ENCODE measurements around the gene MAG.

MAG gene

GRCh38 chr19:35273686-35274259, 18.2 kb upstream of the MAG start:
- no peak overlapping the region for H3K27ac ChIP-seq (ENCODE audit: low read length)
- H3K36me3 ChIP-seq (ENCODE audit: control insufficient read depth, insufficient read depth, low read length) = peaks cover 41% of the 10 kb centered on the region
- WGBS (ENCODE audit: insufficient coverage, insufficient read length) = no CpG with 5 or more reads among the region's 14 CpGs
- no peak for DNase-seq (ENCODE audit: low read depth, low spot score)
- peaks cover 1% of the 10 kb centered on the region; the same call in 1 of the 2 replicates for H3K4me1 ChIP-seq (ENCODE audit: control insufficient read depth, insufficient read depth, low read length)
- no peaks in the 10 kb centered on the region for H3K27me3 ChIP-seq (ENCODE audit: control insufficient read depth, insufficient read depth, low read length)
- H3K9me3 ChIP-seq (ENCODE audit: control insufficient read depth, insufficient read depth, low read length) = no peaks in the 10 kb centered on the region
- no peak overlapping the region for H3K4me3 ChIP-seq (ENCODE audit: low read length)

DNA sequence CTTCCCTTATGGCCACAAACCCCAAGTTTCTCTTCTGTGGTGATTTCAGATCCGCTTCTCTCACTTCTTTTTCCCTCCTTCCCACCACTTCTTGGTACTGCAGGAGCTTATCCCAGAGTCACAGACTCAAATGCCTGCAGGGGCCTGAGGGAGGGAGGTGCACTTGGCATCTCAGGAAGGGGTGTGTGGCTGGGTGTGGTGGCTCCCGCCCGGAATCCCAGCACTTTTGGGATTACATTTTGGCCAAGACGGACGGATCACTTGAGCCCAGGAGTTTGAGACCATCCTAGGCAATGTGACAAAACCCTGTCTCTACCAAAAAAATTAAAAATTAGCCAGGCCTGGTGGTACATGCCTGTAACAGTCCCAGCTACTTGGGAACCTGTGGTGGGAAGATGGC, 17.6 kb upstream of the MAG start:
- no peak for DNase-seq (ENCODE audit: low read depth, low spot score)
- no peaks in the 10 kb centered on the region for H3K9me3 ChIP-seq (ENCODE audit: control insufficient read depth, insufficient read depth, low read length)
- peaks cover 41% of the 10 kb centered on the region for H3K36me3 ChIP-seq (ENCODE audit: control insufficient read depth, insufficient read depth, low read length)
- no peak overlapping the region for H3K27ac ChIP-seq (ENCODE audit: low read length)
- WGBS (ENCODE audit: insufficient coverage, insufficient read length) = no CpG with 5 or more reads among the region's 5 CpGs
- H3K27me3 ChIP-seq (ENCODE audit: control insufficient read depth, insufficient read depth, low read length) = no peaks in the 10 kb centered on the region
- peaks cover 1% of the 10 kb centered on the region; the same call in 1 of the 2 replicates for H3K4me1 ChIP-seq (ENCODE audit: control insufficient read depth, insufficient read depth, low read length)
- H3K4me3 ChIP-seq (ENCODE audit: low read length) = no peak overlapping the region

DNA sequence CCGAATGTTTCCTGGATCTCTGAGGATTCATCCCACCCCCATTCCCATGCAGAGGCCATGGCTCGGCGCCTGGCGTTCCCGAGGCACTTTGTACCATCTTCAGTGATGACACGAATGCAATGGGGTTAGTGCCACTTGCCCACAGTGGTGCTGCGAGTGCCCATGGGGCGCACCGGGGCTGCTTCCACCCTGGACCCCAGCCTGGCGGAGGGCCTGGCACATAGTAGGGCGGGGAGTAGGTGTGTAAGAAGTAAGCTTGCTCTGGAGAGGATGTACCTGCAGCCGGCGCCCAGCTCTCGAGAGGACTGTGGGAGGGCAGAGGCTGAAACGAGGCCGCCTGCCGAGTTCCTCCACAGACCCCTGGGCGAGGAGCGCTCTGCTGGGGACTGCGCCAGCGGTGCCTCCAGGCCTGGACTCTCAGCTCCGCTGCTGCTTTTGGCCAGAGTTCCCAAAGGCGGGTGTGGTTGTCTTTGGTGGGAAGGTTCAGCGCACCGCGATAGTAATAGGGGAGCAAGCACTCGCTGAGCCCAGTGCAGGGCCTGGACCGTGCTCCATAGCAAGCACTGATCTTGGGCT, 15.2 kb upstream of the MAG start:
- H3K27ac ChIP-seq (ENCODE audit: low read length) = no peak overlapping the region
- H3K36me3 ChIP-seq (ENCODE audit: control insufficient read depth, insufficient read depth, low read length) = peaks cover 26% of the 10 kb centered on the region
- no peak overlapping the region for H3K4me3 ChIP-seq (ENCODE audit: low read length)
- no peak for DNase-seq (ENCODE audit: low read depth, low spot score)
- no CpG with 5 or more reads among the region's 28 CpGs for WGBS (ENCODE audit: insufficient coverage, insufficient read length)
- H3K27me3 ChIP-seq (ENCODE audit: control insufficient read depth, insufficient read depth, low read length) = no peaks in the 10 kb centered on the region
- H3K9me3 ChIP-seq (ENCODE audit: control insufficient read depth, insufficient read depth, low read length) = no peaks in the 10 kb centered on the region
- no peaks in the 10 kb centered on the region; the same call in 1 of the 2 replicates for H3K4me1 ChIP-seq (ENCODE audit: control insufficient read depth, insufficient read depth, low read length)

GRCh38 chr19:35278578-35279284, 13.2 kb upstream of the MAG start:
- Histone ChIP-seq H3K36me3 (ENCODE audit: control insufficient read depth, insufficient read depth, low read length) (peaks cover 16% of the 10 kb centered on the region), H3K9me3 (ENCODE audit: control insufficient read depth, insufficient read depth, low read length) (no peaks in the 10 kb centered on the region), H3K27me3 (ENCODE audit: control insufficient read depth, insufficient read depth, low read length) (no peaks in the 10 kb centered on the region), H3K27ac (ENCODE audit: low read length) (no peak overlapping the region), H3K4me1 (ENCODE audit: control insufficient read depth, insufficient read depth, low read length) (no peaks in the 10 kb centered on the region; the same call in 1 of the 2 replicates), H3K4me3 (ENCODE audit: low read length) (no peak overlapping the region)
- no peak for DNase-seq (ENCODE audit: low read depth, low spot score)
- no CpG with 5 or more reads among the region's 45 CpGs for WGBS (ENCODE audit: insufficient coverage, insufficient read length)

DNA sequence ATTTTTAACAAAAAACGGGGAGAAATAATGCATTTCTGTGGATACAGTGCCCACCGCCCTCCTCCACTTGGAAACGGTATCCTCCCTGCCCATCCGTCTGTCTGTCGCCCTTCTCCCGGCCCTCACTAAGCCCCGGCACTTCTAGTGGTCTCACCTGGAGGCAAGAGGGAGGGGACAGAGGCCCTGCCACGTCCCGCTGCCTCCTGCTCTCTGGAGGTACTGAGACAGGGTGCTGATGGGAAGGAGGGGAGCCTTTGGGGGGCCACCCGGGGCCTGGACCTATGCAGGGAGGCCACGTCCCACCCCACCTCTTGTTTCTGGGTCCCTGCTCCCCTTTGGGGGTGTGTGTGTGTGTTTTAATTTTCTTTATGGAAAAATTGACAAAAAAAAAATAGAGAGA, 12.6 kb upstream of the MAG start:
- Histone ChIP-seq H3K4me3 (ENCODE audit: low read length) (no peak overlapping the region), H3K9me3 (ENCODE audit: control insufficient read depth, insufficient read depth, low read length) (no peaks in the 10 kb centered on the region), H3K36me3 (ENCODE audit: control insufficient read depth, insufficient read depth, low read length) (peaks cover 14% of the 10 kb centered on the region), H3K27ac (ENCODE audit: low read length) (no peak overlapping the region), H3K4me1 (ENCODE audit: control insufficient read depth, insufficient read depth, low read length) (no peaks in the 10 kb centered on the region; the same call in 1 of the 2 replicates), H3K27me3 (ENCODE audit: control insufficient read depth, insufficient read depth, low read length) (no peaks in the 10 kb centered on the region)
- WGBS (ENCODE audit: insufficient coverage, insufficient read length) = no CpG with 5 or more reads among the region's 11 CpGs
- no peak for DNase-seq (ENCODE audit: low read depth, low spot score)

DNA sequence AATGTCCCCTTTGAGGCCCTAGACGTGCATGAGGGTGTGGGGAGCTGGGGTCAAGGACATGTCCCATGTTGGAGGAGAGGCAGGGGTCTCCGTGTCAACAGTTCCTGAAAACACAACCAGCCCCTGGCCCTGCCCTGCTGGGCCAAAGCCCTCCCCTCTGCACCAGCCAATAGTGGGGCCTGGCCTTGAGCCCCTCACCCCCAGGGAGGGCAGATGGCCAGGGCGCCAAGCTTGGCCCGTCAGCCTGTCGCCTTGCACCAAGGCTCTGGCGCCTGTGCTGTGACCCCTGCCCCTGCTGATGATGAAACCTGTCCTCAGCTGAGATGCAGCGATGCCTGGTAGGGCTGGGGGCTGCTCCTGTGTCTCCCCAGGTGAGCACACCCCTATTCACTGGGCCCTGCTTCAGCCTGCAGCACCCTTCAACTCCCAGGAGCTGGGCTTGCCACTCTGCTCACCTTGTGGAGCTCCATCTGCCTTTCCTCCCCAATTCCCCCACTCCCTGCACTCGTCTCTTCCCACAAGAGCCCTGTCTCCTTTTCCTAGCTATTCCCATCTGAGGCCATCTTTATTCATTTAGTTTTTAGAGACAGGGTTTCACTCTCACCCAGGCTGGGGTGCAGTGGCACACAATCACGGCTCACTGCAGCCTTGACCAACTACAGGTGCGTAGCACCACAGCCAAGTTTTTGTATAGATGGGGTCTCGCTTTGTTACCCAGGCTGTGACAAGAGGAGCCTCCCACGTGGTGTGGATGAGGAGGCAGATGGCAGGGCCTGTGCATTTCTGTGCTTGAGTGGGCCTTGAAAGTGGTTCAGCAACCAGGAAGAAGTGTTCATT, 11.8 kb upstream of the MAG start:
- Histone ChIP-seq H3K27ac (ENCODE audit: low read length) (no peak overlapping the region), H3K4me3 (ENCODE audit: low read length) (no peak overlapping the region), H3K27me3 (ENCODE audit: control insufficient read depth, insufficient read depth, low read length) (no peaks in the 10 kb centered on the region), H3K36me3 (ENCODE audit: control insufficient read depth, insufficient read depth, low read length) (peaks cover 14% of the 10 kb centered on the region), H3K4me1 (ENCODE audit: control insufficient read depth, insufficient read depth, low read length) (peaks cover 5% of the 10 kb centered on the region; the same call in 1 of the 2 replicates), H3K9me3 (ENCODE audit: control insufficient read depth, insufficient read depth, low read length) (no peaks in the 10 kb centered on the region)
- WGBS (ENCODE audit: insufficient coverage, insufficient read length) = no CpG with 5 or more reads among the region's 12 CpGs
- DNase-seq (ENCODE audit: low read depth, low spot score) = no peak

GRCh38 chr19:35281303-35281702, 10.7 kb upstream of the MAG start:
- Histone ChIP-seq H3K27ac (ENCODE audit: low read length) (no peak overlapping the region), H3K4me1 (ENCODE audit: control insufficient read depth, insufficient read depth, low read length) (peaks cover 5% of the 10 kb centered on the region; the same call in 1 of the 2 replicates), H3K27me3 (ENCODE audit: control insufficient read depth, insufficient read depth, low read length) (no peaks in the 10 kb centered on the region), H3K36me3 (ENCODE audit: control insufficient read depth, insufficient read depth, low read length) (peaks cover 13% of the 10 kb centered on the region), H3K9me3 (ENCODE audit: control insufficient read depth, insufficient read depth, low read length) (no peaks in the 10 kb centered on the region), H3K4me3 (ENCODE audit: low read length) (no peak overlapping the region)
- DNase-seq (ENCODE audit: low read depth, low spot score) = no peak
- no CpG with 5 or more reads among the region's 4 CpGs for WGBS (ENCODE audit: insufficient coverage, insufficient read length)

DNA sequence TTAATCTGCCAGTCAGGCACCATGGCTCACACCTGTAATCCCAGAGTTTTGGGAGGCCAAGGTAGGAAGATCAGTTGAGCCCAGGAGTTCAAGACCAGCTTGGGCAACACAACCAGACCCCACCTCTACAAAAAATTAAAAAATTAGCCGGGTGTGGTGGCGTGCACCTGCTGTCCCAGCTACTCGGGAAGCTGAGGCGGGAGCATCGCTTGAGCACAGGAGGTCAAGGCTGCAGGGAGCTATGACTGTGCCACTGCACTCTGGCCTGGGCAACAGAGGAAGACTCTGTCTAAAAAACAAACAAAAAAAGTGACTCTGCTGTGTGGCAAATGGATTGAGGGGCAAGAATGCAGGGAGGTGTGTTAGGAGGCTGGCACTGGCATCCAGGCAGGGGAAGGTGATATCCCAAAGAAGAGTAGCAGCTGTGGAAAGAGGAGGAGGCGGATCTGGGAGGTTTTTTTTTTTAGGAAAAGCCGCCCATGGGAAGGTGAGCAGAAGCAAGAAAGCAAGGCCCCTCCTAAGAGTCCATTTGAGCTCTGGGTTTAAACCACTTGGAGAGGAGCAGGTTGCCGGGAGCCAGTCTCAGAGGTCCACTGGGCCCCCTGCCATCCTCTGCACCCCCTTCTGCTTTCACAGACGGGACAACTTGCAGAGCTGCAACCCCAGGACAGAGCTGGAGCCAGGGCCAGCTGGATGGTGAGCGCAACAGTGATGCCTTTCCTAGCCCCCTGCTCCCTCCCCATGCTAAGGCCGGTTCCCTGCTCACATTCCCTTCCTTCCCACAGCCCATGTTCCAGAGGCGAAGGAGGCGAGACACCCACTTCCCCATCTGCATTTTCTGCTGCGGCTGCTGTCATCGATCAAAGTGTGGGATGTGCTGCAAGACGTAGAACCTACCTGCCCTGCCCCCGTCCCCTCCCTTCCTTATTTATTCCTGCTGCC, 7.5 kb upstream of the MAG start:
- no peak for DNase-seq (ENCODE audit: low read depth, low spot score)
- H3K36me3 ChIP-seq (ENCODE audit: control insufficient read depth, insufficient read depth, low read length) = no peaks in the 10 kb centered on the region
- H3K4me3 ChIP-seq (ENCODE audit: low read length) = no peak overlapping the region
- no peaks in the 10 kb centered on the region for H3K9me3 ChIP-seq (ENCODE audit: control insufficient read depth, insufficient read depth, low read length)
- no peaks in the 10 kb centered on the region for H3K27me3 ChIP-seq (ENCODE audit: control insufficient read depth, insufficient read depth, low read length)
- H3K27ac ChIP-seq (ENCODE audit: low read length) = no peak overlapping the region
- H3K4me1 ChIP-seq (ENCODE audit: control insufficient read depth, insufficient read depth, low read length) = peaks cover 5% of the 10 kb centered on the region; the same call in 1 of the 2 replicates
- no CpG with 5 or more reads among the region's 17 CpGs for WGBS (ENCODE audit: insufficient coverage, insufficient read length)

DNA sequence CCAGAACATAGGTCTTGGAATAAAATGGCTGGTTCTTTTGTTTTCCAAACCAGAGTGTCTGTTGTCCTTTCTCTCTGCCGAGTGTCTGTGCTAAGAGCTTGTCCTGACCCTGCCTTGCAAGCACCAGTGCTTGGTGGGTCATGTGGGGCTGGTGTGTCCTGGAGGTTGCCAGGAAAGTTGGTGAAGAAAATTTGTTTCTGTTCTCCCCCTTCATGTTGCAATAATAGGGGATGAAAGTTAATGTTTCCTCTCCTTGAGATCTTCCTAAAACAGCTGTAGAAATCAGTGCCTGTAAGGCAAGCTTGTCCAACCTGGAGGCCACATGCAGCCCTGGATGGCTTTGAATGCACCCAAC, 6.9 kb upstream of the MAG start:
- no peak for DNase-seq (ENCODE audit: low read depth, low spot score)
- no peaks in the 10 kb centered on the region for H3K27me3 ChIP-seq (ENCODE audit: control insufficient read depth, insufficient read depth, low read length)
- peaks cover 5% of the 10 kb centered on the region; the same call in 1 of the 2 replicates for H3K4me1 ChIP-seq (ENCODE audit: control insufficient read depth, insufficient read depth, low read length)
- H3K4me3 ChIP-seq (ENCODE audit: low read length) = no peak overlapping the region
- no peaks in the 10 kb centered on the region for H3K36me3 ChIP-seq (ENCODE audit: control insufficient read depth, insufficient read depth, low read length)
- WGBS (ENCODE audit: insufficient coverage, insufficient read length) = no CpG with 5 or more reads among the region's 1 CpG
- H3K27ac ChIP-seq (ENCODE audit: low read length) = no peak overlapping the region
- H3K9me3 ChIP-seq (ENCODE audit: control insufficient read depth, insufficient read depth, low read length) = no peaks in the 10 kb centered on the region
